DND-41 (cell line): ENCODE measurements around the gene ESR1.

Experiments
- ATAC-seq: fragments of 200-7000 bp; cut with Tn5 transposase; 3 replicates; pipeline ENCODE4 v1.9.1; 2021; ENCODE audit warnings: low read depth; ENCODE audit not compliant: insufficient read depth
- DNase-seq: peaks from one replicate; pipeline ENCODE4 v3.0.0-alpha.2; 2020
- H2AFZ ChIP-seq: 2 replicates; pipeline ENCODE4 v1.6.0; 2012; ENCODE audit warnings: low read depth, low read length
- H3K27ac ChIP-seq: 2 replicates; pipeline ENCODE4 v1.5.1; 2012; ENCODE audit warnings: low read length, inconsistent platforms
- H3K27me3 ChIP-seq: fragments of 200-600 bp; sonication (generic); 2 replicates; pipeline ENCODE4 v1.6.0; 2012; ENCODE audit warnings: low read length, mild to moderate bottlenecking, inconsistent platforms; ENCODE audit not compliant: insufficient read depth, poor library complexity
- H3K36me3 ChIP-seq: 2 replicates; pipeline ENCODE4 v1.5.1; 2012; ENCODE audit warnings: low read length, inconsistent platforms; ENCODE audit not compliant: insufficient read depth
- H3K4me1 ChIP-seq: 2 replicates; pipeline ENCODE4 v1.5.1; 2012; ENCODE audit warnings: mild to moderate bottlenecking, low read length; ENCODE audit not compliant: insufficient read depth
- H3K4me2 ChIP-seq: 2 replicates; pipeline ENCODE4 v1.6.0; 2012; ENCODE audit warnings: mild to moderate bottlenecking, moderate library complexity, low read length, inconsistent platforms; ENCODE audit not compliant: insufficient read depth
- H3K4me3 ChIP-seq, 2 experiments: fragments of 200-600 bp in 1 of 2; shearing (Covaris generic) in 1 of 2; 2 replicates each; pipeline ENCODE4 v1.5.1; 2012 to 2016; ENCODE audit warnings: inconsistent platforms in 2 of 2, low read length in 2 of 2, mild to moderate bottlenecking in 2 of 2, low read depth in 1 of 2, moderate library complexity in 1 of 2
- H3K79me2 ChIP-seq: 2 replicates; pipeline ENCODE4 v1.6.0; 2012; ENCODE audit warnings: low read length, inconsistent platforms; ENCODE audit not compliant: insufficient read depth
- H3K9ac ChIP-seq: 2 replicates; pipeline ENCODE4 v1.6.0; 2012; ENCODE audit warnings: low read depth, mild to moderate bottlenecking, inconsistent platforms, low read length, moderate library complexity
- H3K9me3 ChIP-seq: 2 replicates; pipeline ENCODE4 v1.5.1; 2012; ENCODE audit warnings: low read length, moderate library complexity, mild to moderate bottlenecking, inconsistent platforms; ENCODE audit not compliant: insufficient read depth, severe bottlenecking
- H4K20me1 ChIP-seq: 2 replicates; pipeline ENCODE4 v1.6.0; 2012; ENCODE audit warnings: low read length; ENCODE audit not compliant: insufficient read depth
- EZH2 ChIP-seq: IDR thresholded peaks from 3 replicates; pipeline ENCODE4 v1.6.1; 2012; ENCODE audit warnings: borderline replicate concordance, low read depth, mild to moderate bottlenecking, moderate library complexity, low read length, inconsistent platforms; ENCODE audit not compliant: severe bottlenecking
- TF ChIP-seq, protein P1 (sequence below): IDR thresholded peaks from 2 replicates; pipeline ENCODE4 v1.5.1; 2012; ENCODE audit warnings: borderline replicate concordance, low read length, moderate library complexity, mild to moderate bottlenecking; ENCODE audit not compliant: poor library complexity, severe bottlenecking; ENCODE audit errors: extremely low read depth

ESR1 gene

DNA sequence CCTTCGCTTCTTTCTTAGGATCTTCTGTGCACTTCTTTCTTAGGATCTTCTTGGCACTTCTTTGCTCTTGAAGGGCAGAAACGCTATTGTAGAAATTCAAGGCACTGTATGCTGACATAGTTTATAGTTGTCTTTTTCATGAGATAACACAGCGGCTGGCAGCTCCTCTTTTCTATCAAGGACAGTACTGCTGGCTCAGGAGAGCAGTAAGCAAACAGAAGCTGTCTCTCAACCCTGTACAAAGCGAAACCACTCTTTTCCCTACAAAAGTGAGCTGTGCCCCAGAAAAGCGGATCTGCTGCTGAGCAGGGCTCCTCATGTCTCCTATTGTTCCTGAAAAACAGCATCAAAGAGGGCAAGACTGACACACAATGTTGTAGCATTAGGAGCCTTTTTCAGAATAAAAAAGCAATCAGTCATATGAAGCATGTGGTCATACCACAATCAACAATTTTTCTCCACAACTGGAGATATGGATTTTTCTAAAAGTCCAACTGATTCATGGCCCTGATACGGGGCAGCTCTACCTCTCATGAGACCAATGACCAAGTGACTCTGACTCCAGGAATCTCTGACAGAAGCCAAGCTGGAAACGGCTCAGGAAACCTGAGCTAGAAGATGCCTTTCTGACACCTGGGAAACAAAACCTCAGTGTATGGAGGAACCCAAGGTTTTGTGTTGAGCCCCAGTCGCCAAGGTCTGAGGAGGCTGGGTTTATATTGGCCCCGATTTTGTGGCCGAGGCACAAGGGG lies 255.9 kb downstream of the ESR1 start:
- no peaks in the 10 kb centered on the region for H3K27me3 ChIP-seq
- DNase-seq: no peak
- no peaks in the 10 kb centered on the region for H3K79me2 ChIP-seq
- no peaks in the 10 kb centered on the region for H4K20me1 ChIP-seq
- no peaks in the 10 kb centered on the region for H3K9me3 ChIP-seq
- H3K4me3 ChIP-seq: no peak overlapping the region
- no peak overlapping the region for H3K9ac ChIP-seq
- no peak for TF ChIP-seq EZH2
- H2AFZ ChIP-seq: no peak overlapping the region
- no peaks in the 10 kb centered on the region for H3K4me1 ChIP-seq
- no peak overlapping the region for H3K4me2 ChIP-seq
- H3K36me3 ChIP-seq: no peaks in the 10 kb centered on the region
- ATAC-seq: no peak
- no peak overlapping the region for H3K27ac ChIP-seq

DNA sequence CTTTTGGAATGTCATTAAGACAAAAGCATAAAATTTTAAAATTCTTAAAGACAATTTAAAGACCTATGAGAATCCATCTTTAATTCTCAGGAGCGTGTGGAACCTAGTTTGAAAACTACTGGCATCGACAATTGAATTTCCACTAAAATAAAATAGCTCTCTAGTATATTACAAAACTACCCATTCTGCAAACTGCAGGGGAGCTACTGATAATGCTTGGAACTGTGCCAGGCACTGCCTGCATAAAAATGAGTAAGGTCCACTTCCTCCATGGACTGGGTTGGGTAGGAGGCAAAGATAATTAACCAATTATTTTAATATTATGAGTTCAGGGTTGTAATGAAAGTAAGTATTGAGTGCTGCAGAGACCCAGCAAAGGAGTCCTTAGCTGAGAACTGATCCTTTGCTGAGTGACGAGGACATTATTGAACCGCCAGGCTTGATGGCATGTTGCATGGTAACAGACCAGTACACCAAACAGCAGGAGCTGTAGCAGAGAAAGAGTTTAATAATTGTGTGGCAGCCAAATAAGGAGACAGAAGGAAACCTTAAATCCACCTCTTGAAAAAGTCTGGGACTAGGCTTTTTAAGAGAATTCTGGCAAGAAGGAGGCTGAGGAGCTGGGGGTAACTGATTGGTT lies 261.3 kb downstream of the ESR1 start:
- Histone ChIP-seq H3K9ac (no peak overlapping the region), H2AFZ (no peak overlapping the region), H3K27ac (no peak overlapping the region), H3K36me3 (no peaks in the 10 kb centered on the region), H4K20me1 (no peaks in the 10 kb centered on the region), H3K79me2 (no peaks in the 10 kb centered on the region), H3K4me2 (no peak overlapping the region), H3K4me1 (no peaks in the 10 kb centered on the region), H3K4me3 (no peak overlapping the region), H3K27me3 (no peaks in the 10 kb centered on the region), H3K9me3 (no peaks in the 10 kb centered on the region)
- DNase-seq: no peak
- TF ChIP-seq, protein P1, sequence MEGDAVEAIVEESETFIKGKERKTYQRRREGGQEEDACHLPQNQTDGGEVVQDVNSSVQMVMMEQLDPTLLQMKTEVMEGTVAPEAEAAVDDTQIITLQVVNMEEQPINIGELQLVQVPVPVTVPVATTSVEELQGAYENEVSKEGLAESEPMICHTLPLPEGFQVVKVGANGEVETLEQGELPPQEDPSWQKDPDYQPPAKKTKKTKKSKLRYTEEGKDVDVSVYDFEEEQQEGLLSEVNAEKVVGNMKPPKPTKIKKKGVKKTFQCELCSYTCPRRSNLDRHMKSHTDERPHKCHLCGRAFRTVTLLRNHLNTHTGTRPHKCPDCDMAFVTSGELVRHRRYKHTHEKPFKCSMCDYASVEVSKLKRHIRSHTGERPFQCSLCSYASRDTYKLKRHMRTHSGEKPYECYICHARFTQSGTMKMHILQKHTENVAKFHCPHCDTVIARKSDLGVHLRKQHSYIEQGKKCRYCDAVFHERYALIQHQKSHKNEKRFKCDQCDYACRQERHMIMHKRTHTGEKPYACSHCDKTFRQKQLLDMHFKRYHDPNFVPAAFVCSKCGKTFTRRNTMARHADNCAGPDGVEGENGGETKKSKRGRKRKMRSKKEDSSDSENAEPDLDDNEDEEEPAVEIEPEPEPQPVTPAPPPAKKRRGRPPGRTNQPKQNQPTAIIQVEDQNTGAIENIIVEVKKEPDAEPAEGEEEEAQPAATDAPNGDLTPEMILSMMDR: no peak
- TF ChIP-seq EZH2: no peak
- no peak for ATAC-seq

- H3K27ac ChIP-seq: no peak overlapping the region
- H3K27me3 ChIP-seq: no peaks in the 10 kb centered on the region
- no peaks in the 10 kb centered on the region for H3K4me1 ChIP-seq
- no peak overlapping the region for H3K9ac ChIP-seq
- H3K4me2 ChIP-seq: no peak overlapping the region
- no peaks in the 10 kb centered on the region for H3K9me3 ChIP-seq
- H3K79me2 ChIP-seq: no peaks in the 10 kb centered on the region
- no peak for DNase-seq
- no peak overlapping the region for H3K4me3 ChIP-seq
- ATAC-seq: no peak
- H3K36me3 ChIP-seq: no peaks in the 10 kb centered on the region
- no peak for TF ChIP-seq EZH2
- TF ChIP-seq, protein P1: no peak
- no peaks in the 10 kb centered on the region for H4K20me1 ChIP-seq
- no peak overlapping the region for H2AFZ ChIP-seq
Observed at GRCh38 chr6:152070556-152070955, 263.1 kb downstream of the ESR1 start.

GRCh38 chr6:152071318-152071717 lies 263.8 kb downstream of the ESR1 start:
- ATAC-seq: no peak
- Histone ChIP-seq H3K27me3 (no peaks in the 10 kb centered on the region), H3K9me3 (peaks cover 5% of the 10 kb centered on the region), H3K4me3 (no peak overlapping the region), H3K4me1 (no peaks in the 10 kb centered on the region), H3K27ac (no peak overlapping the region), H2AFZ (no peak overlapping the region), H3K9ac (no peak overlapping the region), H3K36me3 (no peaks in the 10 kb centered on the region), H3K4me2 (no peak overlapping the region), H3K79me2 (no peaks in the 10 kb centered on the region), H4K20me1 (no peaks in the 10 kb centered on the region)
- DNase-seq: no peak
- TF ChIP-seq, protein P1: no peak
- no peak for TF ChIP-seq EZH2
